Activated naive CD4-positive, alpha-beta T cell treated with anti-CD3 and anti-CD28 coated beads, Interleukin-2, amount 10 ng/mL, durations not matched to agents 7 days and 5 days (primary cell): ENCODE data around the gene SIRT5.

Experiments used
- CTCF ChIA-PET: fragments of 350-600 bp; sonication (Branson Sonifier 250); formaldehyde crosslinking; loops from one replicate; lab custom pipeline; 2021; ENCODE audit warnings: antibody characterized with exemption; lab: Charles Lee
- DNase-seq: peaks from one replicate; pipeline ENCODE4 v3.0.0-alpha.2; 2020
- H3K27ac Mint-ChIP-seq: one replicate; pipeline ENCODE4 v1.8.0; 2021; ENCODE audit warnings: mild to moderate bottlenecking, moderate library complexity, mixed read lengths
- H3K27me3 Mint-ChIP-seq: one replicate; pipeline ENCODE4 v1.8.0; 2021; ENCODE audit warnings: mild to moderate bottlenecking, mixed read lengths
- H3K36me3 Mint-ChIP-seq: one replicate; pipeline ENCODE4 v1.8.0; 2021; ENCODE audit warnings: mixed read lengths
- H3K4me1 Mint-ChIP-seq: one replicate; pipeline ENCODE4 v1.8.0; 2021; ENCODE audit warnings: mixed read lengths
- H3K4me3 Mint-ChIP-seq: one replicate; pipeline ENCODE4 v1.8.0; 2021; ENCODE audit warnings: mild to moderate bottlenecking, moderate library complexity, mixed read lengths
- H3K9me3 Mint-ChIP-seq: one replicate; pipeline ENCODE4 v1.8.0; 2021; ENCODE audit warnings: mixed read lengths

Gene SIRT5

GRCh38 chr6:13574571-13575376 lies at the start of gene SIRT5:
TSS of gene SIRT5 (plus strand) at chr6:13574601. CDS start at chr6:13584111, 9,510 bp downstream.
- peak; percentile 89 for DNase-seq
- Mint-ChIP-seq H3K9me3 (no peaks in the 10 kb centered on the region), H3K4me3 (peak within 1 kb of the TSS; percentile 99), H3K27me3 (peaks cover 12% of the 10 kb centered on the region), H3K4me1 (peaks cover 33% of the 10 kb centered on the region), H3K27ac (peak within 1 kb of the TSS; percentile 98), H3K36me3 (peaks cover 2% of the 10 kb centered on the region)
- CTCF ChIA-PET, result interaction anchor here (0.6 to 3.0 kb wide), 45 partner anchors 10 to 493 kb away, joined by 3 to 22 read pairs (median 4); partner anchors contain the start of genes MCUR1, NOL7 and TBC1D7

GRCh38 chr6:13524801-13525508 lies 49.4 kb upstream of the SIRT5 start:
- H3K36me3 Mint-ChIP-seq, result no peaks in the 10 kb centered on the region
- H3K9me3 Mint-ChIP-seq, result no peaks in the 10 kb centered on the region
- no peak for DNase-seq
- H3K4me3 Mint-ChIP-seq, result no peak overlapping the region
- H3K27ac Mint-ChIP-seq, result no peak overlapping the region
- H3K27me3 Mint-ChIP-seq, result peaks cover 10% of the 10 kb centered on the region
- peaks cover 21% of the 10 kb centered on the region for H3K4me1 Mint-ChIP-seq
- CTCF ChIA-PET, result no interaction called here

DNA sequence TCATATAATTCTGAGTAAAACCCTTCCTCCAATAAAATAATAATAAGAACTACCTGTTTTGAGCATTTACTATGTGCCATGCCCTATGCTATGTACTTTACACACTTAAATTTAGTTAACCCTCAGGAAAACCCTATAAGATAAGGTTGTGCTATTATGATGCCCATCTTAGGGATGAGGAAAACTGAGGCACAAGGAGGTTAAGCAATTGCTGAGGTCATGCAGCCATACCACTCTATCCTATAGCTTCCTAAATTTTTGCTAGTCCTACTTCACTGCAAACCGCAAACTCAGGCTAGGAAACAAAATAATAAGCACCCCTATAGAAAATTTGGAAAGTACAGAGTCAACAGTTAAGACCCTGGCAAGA lies 48.1 kb upstream of the SIRT5 start:
- H3K9me3 Mint-ChIP-seq, result no peaks in the 10 kb centered on the region
- peaks cover 21% of the 10 kb centered on the region for H3K4me1 Mint-ChIP-seq
- H3K36me3 Mint-ChIP-seq, result no peaks in the 10 kb centered on the region
- H3K27me3 Mint-ChIP-seq, result peaks cover 5% of the 10 kb centered on the region
- no peak for DNase-seq
- no peak overlapping the region for H3K4me3 Mint-ChIP-seq
- peak overlapping the region; percentile 22 for H3K27ac Mint-ChIP-seq
- CTCF ChIA-PET, result interaction anchor here (0.7 kb wide), 2 partner anchors 10 to 11 kb away, joined by 3 to 4 read pairs; no protein-coding TSS in a partner anchor

GRCh38 chr6:13526727-13527670 lies 47.4 kb upstream of the SIRT5 start:
- Mint-ChIP-seq H3K4me3 (no peak overlapping the region), H3K36me3 (no peaks in the 10 kb centered on the region), H3K27me3 (peaks cover 7% of the 10 kb centered on the region), H3K4me1 (peaks cover 21% of the 10 kb centered on the region), H3K9me3 (no peaks in the 10 kb centered on the region), H3K27ac (peak overlapping the region; percentile 22)
- CTCF ChIA-PET, result interaction anchor here (0.7 kb wide), 2 partner anchors 10 kb away, joined by 3 to 4 read pairs; no protein-coding TSS in a partner anchor
- DNase-seq, result peak; percentile 51

- H3K27me3 Mint-ChIP-seq, result peaks cover 12% of the 10 kb centered on the region
- peaks cover 21% of the 10 kb centered on the region for H3K4me1 Mint-ChIP-seq
- CTCF ChIA-PET, result no interaction called here
- H3K27ac Mint-ChIP-seq, result no peak overlapping the region
- DNase-seq, result no peak
- H3K4me3 Mint-ChIP-seq, result no peak overlapping the region
- H3K9me3 Mint-ChIP-seq, result no peaks in the 10 kb centered on the region
- no peaks in the 10 kb centered on the region for H3K36me3 Mint-ChIP-seq
These were observed 46.7 kb upstream of the SIRT5 start for GRCh38 chr6:13527671-13528056.

- H3K36me3 Mint-ChIP-seq, result no peaks in the 10 kb centered on the region
- no peak overlapping the region for H3K4me3 Mint-ChIP-seq
- DNase-seq, result no peak
- no peak overlapping the region for H3K27ac Mint-ChIP-seq
- H3K27me3 Mint-ChIP-seq, result peaks cover 12% of the 10 kb centered on the region
- CTCF ChIA-PET, result interaction anchor here (0.6 kb wide), 1 partner anchor 358 kb away, joined by 3 read pairs; no protein-coding TSS in a partner anchor
- peaks cover 21% of the 10 kb centered on the region for H3K4me1 Mint-ChIP-seq
- no peaks in the 10 kb centered on the region for H3K9me3 Mint-ChIP-seq
These were observed 46.2 kb upstream of the SIRT5 start for GRCh38 chr6:13528232-13528631.

DNA sequence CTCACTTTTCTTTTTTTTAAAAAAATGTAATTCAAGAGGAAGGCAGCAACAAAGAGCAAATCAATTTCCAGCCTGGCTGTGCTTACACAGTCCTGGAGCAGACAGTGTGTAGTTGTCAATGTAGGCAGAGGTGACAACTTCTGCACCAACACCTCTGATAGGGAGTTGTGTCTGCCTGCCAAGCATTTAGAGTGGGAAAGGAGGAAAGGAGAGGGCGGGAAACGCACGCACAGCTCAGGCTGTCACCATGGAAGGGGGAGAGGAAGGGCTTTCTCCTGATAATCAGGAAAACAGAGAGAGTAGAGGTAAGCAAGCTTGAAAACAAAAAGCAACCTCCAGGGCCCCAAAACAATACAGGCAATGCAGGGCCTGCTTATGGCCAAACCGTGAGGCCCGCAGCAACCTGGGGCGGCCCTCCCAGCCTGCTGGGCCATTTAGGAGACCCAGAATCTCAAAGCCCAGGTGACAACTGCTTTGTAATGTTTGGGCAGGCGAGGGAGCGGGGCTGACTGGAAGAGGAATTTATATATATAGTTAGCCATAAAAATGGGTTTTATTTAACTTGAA lies 45.5 kb upstream of the SIRT5 start:
- H3K9me3 Mint-ChIP-seq, result no peaks in the 10 kb centered on the region
- H3K36me3 Mint-ChIP-seq, result no peaks in the 10 kb centered on the region
- H3K27me3 Mint-ChIP-seq, result peaks cover 12% of the 10 kb centered on the region
- no peak overlapping the region for H3K27ac Mint-ChIP-seq
- DNase-seq, result no peak
- H3K4me1 Mint-ChIP-seq, result peaks cover 21% of the 10 kb centered on the region
- no peak overlapping the region for H3K4me3 Mint-ChIP-seq
- CTCF ChIA-PET, result interaction anchor here (0.6 kb wide), 1 partner anchor 358 kb away, joined by 3 read pairs; no protein-coding TSS in a partner anchor

DNA sequence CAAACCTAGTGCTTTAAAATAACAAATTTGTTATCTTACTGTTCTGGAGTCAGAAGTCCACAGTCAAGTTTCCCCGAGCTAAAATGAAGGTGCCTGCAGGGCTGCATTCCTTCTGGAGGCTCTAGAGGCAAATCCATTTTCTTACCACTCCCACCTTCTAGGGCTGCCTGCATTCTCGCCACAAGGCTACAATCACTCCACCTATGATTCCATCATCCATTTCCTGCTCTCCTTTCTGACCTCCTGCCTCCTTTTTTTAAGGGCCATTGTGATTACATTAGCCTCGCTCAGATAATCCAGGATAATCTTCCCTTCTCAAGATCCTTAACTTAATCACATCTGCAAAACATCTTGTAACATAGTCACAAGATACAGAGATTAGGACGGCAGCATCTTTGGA lies 42.4 kb upstream of the SIRT5 start:
- no peak overlapping the region for H3K4me3 Mint-ChIP-seq
- DNase-seq, result no peak
- CTCF ChIA-PET, result no interaction called here
- H3K36me3 Mint-ChIP-seq, result no peaks in the 10 kb centered on the region
- no peak overlapping the region for H3K27ac Mint-ChIP-seq
- peaks cover 6% of the 10 kb centered on the region for H3K4me1 Mint-ChIP-seq
- H3K9me3 Mint-ChIP-seq, result no peaks in the 10 kb centered on the region
- H3K27me3 Mint-ChIP-seq, result peaks cover 15% of the 10 kb centered on the region

DNA sequence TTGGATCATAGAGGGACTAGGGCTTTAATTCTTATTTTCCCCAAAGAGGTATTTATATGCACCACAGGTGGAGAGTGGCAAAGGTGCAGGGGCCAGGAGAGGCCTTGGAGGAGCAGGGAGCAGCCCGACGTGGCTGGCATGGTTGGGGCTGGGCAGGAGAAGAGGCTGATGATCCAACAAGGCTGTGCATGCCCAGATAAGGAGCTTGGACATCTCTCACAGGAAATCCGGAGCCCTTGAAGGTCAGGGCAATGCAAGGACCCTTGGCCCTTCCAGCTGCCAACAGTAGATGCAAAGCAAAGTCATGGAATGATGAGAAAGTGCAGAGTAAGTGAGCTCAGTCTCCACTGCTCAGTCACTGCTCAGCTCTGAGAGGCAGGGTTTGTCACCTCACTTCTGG lies 39.9 kb upstream of the SIRT5 start:
- Mint-ChIP-seq H3K9me3 (no peaks in the 10 kb centered on the region), H3K27me3 (peaks cover 15% of the 10 kb centered on the region), H3K4me1 (no peaks in the 10 kb centered on the region), H3K36me3 (no peaks in the 10 kb centered on the region), H3K27ac (no peak overlapping the region), H3K4me3 (no peak overlapping the region)
- CTCF ChIA-PET, result interaction anchor here (1.0 kb wide), 1 partner anchor 47 kb away, joined by 3 read pairs; the partner anchor contains the start of gene GFOD1
- DNase-seq, result no peak

GRCh38 chr6:13535306-13535705 lies 39.1 kb upstream of the SIRT5 start:
- no peaks in the 10 kb centered on the region for H3K4me1 Mint-ChIP-seq
- H3K9me3 Mint-ChIP-seq, result no peaks in the 10 kb centered on the region
- H3K36me3 Mint-ChIP-seq, result no peaks in the 10 kb centered on the region
- no peak for DNase-seq
- H3K27ac Mint-ChIP-seq, result no peak overlapping the region
- CTCF ChIA-PET, result interaction anchor here (1.0 to 1.7 kb wide), 2 partner anchors 48 to 198 kb away, joined by 3 to 6 read pairs; partner anchors contain the start of gene GFOD1
- no peak overlapping the region for H3K4me3 Mint-ChIP-seq
- peaks cover 15% of the 10 kb centered on the region for H3K27me3 Mint-ChIP-seq

DNA sequence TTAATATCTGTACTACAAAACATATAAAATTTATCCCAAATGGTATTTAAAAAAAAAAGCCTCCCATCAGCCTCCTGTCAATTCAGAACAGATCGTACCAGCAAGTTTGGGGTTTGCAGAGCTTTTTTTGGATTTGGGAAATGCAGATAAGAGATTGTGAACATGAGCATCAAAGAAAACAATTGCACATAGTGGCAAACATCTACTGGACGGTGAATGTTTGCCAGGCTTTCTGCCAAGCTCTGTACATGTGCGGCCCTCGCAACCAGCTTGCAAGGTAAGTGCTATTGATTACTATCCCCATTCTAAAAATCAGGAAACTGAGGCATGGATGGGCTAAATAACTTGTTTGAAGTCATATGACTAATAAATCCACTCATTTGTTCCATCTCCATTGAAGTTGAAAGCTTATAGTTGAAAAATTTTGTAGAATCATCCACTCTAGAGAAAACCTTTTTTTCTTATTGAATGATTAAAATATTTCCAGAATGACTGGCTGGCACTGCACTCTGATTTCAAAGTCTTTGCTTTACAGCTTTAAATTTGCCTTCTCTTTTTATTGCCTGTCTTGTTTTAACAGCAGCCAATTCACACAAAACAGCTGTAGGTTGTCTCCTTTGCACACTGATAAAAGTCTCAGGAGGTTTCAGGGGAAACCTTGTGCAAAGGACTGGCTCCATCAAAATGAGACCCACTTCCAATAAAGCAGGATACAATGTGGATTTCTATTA lies 37.4 kb upstream of the SIRT5 start:
- DNase-seq, result no peak
- no peaks in the 10 kb centered on the region for H3K36me3 Mint-ChIP-seq
- CTCF ChIA-PET, result interaction anchor here (0.5 to 1.7 kb wide), 4 partner anchors 11 to 202 kb away, joined by 3 to 6 read pairs (median 4); no protein-coding TSS in a partner anchor
- H3K9me3 Mint-ChIP-seq, result no peaks in the 10 kb centered on the region
- H3K27me3 Mint-ChIP-seq, result peaks cover 13% of the 10 kb centered on the region
- no peak overlapping the region for H3K4me3 Mint-ChIP-seq
- H3K27ac Mint-ChIP-seq, result no peak overlapping the region
- H3K4me1 Mint-ChIP-seq, result no peaks in the 10 kb centered on the region

DNA sequence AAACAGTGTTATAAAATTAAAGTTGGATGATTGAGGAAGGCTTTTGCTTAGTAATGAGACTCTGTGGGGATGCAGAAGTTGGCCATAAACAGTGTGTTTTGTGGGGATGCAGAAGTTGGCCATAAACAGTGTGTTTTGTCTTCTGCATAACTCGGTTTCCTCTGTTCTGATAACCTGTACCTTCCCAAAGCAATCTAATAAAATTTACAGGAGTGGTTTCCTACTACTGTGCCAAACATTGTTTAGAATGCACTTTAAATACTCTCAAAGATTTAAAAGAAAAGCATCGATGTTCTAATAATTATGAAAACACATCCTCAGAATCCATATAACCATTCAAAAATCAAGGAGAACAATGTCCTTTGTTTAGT lies 36.9 kb upstream of the SIRT5 start:
- Mint-ChIP-seq H3K9me3 (no peaks in the 10 kb centered on the region), H3K36me3 (no peaks in the 10 kb centered on the region), H3K27me3 (peaks cover 8% of the 10 kb centered on the region), H3K27ac (no peak overlapping the region), H3K4me1 (no peaks in the 10 kb centered on the region), H3K4me3 (no peak overlapping the region)
- CTCF ChIA-PET, result interaction anchor here (1.0 to 1.8 kb wide), 7 partner anchors 20 to 203 kb away, joined by 3 to 7 read pairs (median 4); no protein-coding TSS in a partner anchor
- DNase-seq, result no peak

GRCh38 chr6:13538084-13538483 lies 36.3 kb upstream of the SIRT5 start:
- Mint-ChIP-seq H3K27ac (no peak overlapping the region), H3K4me3 (no peak overlapping the region), H3K4me1 (no peaks in the 10 kb centered on the region), H3K36me3 (no peaks in the 10 kb centered on the region), H3K27me3 (peaks cover 8% of the 10 kb centered on the region), H3K9me3 (no peaks in the 10 kb centered on the region)
- DNase-seq, result no peak
- CTCF ChIA-PET, result interaction anchor here (1.0 to 1.8 kb wide), 7 partner anchors 21 to 203 kb away, joined by 3 to 7 read pairs (median 4); no protein-coding TSS in a partner anchor
